ENCODE results near the gene HSPA6.
A peak's percentile ranks its signal among the peaks of the same experiment; 100 is the strongest.
"Not testable (repeated sequence)": the region's sequence is repeated elsewhere in the genome, so short reads cannot be mapped to it uniquely, and the experiment has no call there.

Gene HSPA6

GRCh38 chr1:161530671-161531641 is 6.6 kb downstream of the HSPA6 start:
- H3K27ac ChIP-seq, result peak overlapping the region; percentile 43
- peak; percentile 62 for DNase-seq (ENCODE audit: low read depth, low spot score)

GRCh38 chr1:161531986-161532643 is 7.8 kb downstream of the HSPA6 start:
- H3K27ac ChIP-seq, result no peak overlapping the region
- no peak for DNase-seq (ENCODE audit: low read depth, low spot score)

GRCh38 chr1:161532644-161533567 is 8.6 kb downstream of the HSPA6 start:
- DNase-seq (ENCODE audit: low read depth, low spot score); H3K27ac ChIP-seq: not testable (repeated sequence)

- DNase-seq (ENCODE audit: low read depth, low spot score); H3K27ac ChIP-seq: not testable (repeated sequence)
These were observed 12.8 kb downstream of the HSPA6 start for GRCh38 chr1:161537068-161537669.

- not testable (repeated sequence) for DNase-seq (ENCODE audit: low read depth, low spot score); H3K27ac ChIP-seq
These were observed 14.7 kb downstream of the HSPA6 start for GRCh38 chr1:161538925-161539479.

GRCh38 chr1:161539731-161540569 is 15.6 kb downstream of the HSPA6 start:
- H3K27ac ChIP-seq, result peak overlapping the region; percentile 54
- DNase-seq (ENCODE audit: low read depth, low spot score), result peak; percentile 43

DNA sequence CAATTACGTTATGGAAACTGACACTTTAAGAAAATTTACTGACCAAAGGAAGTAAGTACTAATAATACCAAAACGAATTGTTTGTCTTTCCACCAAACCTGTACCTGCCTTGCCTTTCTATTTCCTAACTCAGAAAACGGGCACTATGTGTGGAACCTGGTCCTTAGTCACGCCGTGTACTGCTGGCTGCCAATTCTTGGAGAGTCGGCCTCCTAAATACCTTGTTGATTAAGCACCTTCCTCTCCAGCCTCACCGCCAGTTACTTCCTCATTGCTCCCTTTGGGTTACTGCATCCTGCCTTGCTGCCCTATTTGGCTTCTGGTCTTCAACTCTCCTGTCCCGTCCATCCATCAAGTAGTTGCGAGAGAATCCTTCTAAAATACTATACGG is 16.2 kb downstream of the HSPA6 start:
- not testable (repeated sequence) for DNase-seq (ENCODE audit: low read depth, low spot score)
- peak overlapping the region; percentile 54 for H3K27ac ChIP-seq

GRCh38 chr1:161542091-161542559 is 17.8 kb downstream of the HSPA6 start:
- H3K27ac ChIP-seq, result not testable (repeated sequence)

GRCh38 chr1:161543125-161543524 is 18.8 kb downstream of the HSPA6 start:
- not testable (repeated sequence) for DNase-seq (ENCODE audit: low read depth, low spot score)

More at GRCh38 chr1:161542091-161542559, 17.8 kb downstream of the HSPA6 start:
- DNase-seq (ENCODE audit: low read depth, low spot score), result not testable (repeated sequence)

DNA sequence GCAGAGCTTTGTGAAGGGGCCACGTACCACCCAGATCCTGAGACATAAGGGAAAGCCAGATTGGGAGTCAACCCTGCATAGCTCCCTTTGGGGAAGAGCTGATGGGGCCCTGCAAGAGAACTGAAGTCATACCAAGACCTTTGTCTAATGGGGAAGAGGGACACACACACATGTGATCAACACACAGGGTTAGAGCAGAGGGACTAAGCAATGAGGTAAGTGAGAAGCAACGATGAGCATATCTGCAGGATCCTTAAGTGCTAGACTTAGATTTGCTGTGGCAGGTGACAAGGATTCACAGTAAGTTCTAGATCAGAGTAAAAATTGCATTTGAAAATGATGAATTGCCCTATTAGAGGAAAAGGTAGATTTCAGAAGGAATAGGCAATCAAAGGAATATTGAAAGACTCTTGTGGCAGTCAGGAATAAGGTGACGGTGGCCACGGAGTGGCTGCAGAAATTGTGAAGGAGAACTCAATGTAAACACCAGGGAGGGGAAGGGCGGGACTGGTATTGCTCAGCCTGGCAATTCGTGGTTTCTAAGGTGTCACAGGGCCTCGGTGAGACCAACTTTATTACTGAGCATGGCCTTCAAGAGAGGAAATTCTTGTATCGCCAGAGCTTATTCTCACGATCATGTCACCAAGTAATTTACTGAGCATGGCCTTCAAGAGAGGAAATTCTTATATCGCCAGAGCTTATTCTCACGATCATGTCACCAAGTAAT is 20.8 kb downstream of the HSPA6 start:
- not testable (repeated sequence) for DNase-seq (ENCODE audit: low read depth, low spot score); H3K27ac ChIP-seq

More at GRCh38 chr1:161543125-161543524, 18.8 kb downstream of the HSPA6 start:
- not testable (repeated sequence) for H3K27ac ChIP-seq

GRCh38 chr1:161547995-161548741 is 23.8 kb downstream of the HSPA6 start:
- not testable (repeated sequence) for H3K27ac ChIP-seq; DNase-seq (ENCODE audit: low read depth, low spot score)

- not testable (repeated sequence) for DNase-seq (ENCODE audit: low read depth, low spot score); H3K27ac ChIP-seq
These were observed 24.5 kb downstream of the HSPA6 start for GRCh38 chr1:161548749-161549406.

GRCh38 chr1:161549652-161550051 is 25.3 kb downstream of the HSPA6 start, which contains the start of gene FCGR3A:
Gene FCGR3A (minus strand): TSS chr1:161549818. CDS start chr1:161549736, 82 bp downstream.
- DNase-seq (ENCODE audit: low read depth, low spot score), result no peak
- no peak within 1 kb of the TSS for H3K27ac ChIP-seq

- DNase-seq (ENCODE audit: low read depth, low spot score); H3K27ac ChIP-seq: not testable (repeated sequence)
These were observed 26.6 kb downstream of the HSPA6 start for GRCh38 chr1:161550942-161551341.

DNA sequence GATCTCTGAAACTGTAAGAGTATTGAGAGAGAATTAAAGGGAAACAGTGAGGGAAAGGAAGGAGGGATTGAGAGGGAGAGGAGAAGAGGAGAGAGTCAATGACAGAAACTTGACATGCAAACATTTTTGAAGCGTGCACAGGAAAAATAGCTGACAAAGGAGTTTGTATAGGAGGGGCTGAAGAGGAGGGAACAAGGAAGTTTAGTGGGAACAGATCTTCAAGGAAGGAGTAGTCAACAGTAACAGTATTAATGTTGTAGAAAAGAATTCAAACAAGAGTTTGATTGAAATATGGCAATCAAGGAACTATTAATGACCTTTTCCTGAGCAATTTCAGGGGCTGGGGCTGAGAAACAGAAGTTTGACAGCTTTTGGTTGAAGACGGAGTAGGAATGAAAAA is 29.3 kb downstream of the HSPA6 start:
- not testable (repeated sequence) for DNase-seq (ENCODE audit: low read depth, low spot score); H3K27ac ChIP-seq

DNA sequence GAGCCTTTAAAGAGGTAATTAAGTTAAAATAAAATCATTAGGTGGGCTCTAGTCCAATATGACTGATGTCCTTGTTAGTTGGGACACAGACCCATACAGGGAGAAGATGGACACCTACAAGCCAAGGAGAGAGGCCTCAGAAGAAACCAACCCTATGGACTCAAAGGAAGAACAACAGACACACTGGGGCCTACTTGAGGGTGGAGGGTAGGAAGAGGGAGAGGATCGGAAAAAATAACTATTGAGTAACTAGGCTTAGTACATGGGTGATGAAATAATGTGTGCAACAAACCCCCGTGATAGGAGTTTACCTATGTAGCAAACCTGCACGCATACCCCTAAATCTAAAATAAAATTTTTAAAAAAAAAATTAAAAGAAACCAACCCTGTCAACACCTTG is 30.0 kb downstream of the HSPA6 start:
- H3K27ac ChIP-seq; DNase-seq (ENCODE audit: low read depth, low spot score): not testable (repeated sequence)
